ENCODE results near the gene BMS1. TPM values are rescaled to one million over a fixed set of nuclear protein-coding genes. Genes with fewer than 3 reads are reported as not detected.

The BMS1 gene
- total RNA-seq, 1 donor from 2014 or later, result 21.8 TPM

DNA sequence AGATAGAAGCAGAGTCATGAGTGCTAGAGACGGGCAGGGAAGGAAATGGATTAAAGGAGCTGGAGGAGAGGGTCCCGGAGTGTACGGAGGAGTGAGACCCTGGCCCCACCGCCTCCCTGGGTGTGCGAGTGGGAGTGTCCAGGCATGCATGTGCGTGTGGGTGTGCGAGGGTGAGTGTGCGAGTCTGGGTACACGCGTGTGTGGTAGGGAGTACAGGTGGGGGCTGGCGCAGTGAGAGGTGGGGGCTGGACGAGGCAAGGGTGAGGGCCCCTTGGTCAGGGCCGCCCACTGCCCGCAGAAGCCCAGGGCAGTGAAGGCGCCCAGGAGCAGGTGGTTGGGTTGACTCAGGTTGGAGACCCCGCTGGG, 97.6 kb downstream of the BMS1 start:
- Mint-ChIP-seq H3K9me3 (peaks cover 15% of the 10 kb centered on the region), H3K4me1 (ENCODE audit: unreplicated experiment) (peaks cover 6% of the 10 kb centered on the region), H3K4me3 (no peak overlapping the region), H3K27me3 (peaks cover 11% of the 10 kb centered on the region), H3K36me3 (no peaks in the 10 kb centered on the region), H3K27ac (no peak overlapping the region)
- TF ChIP-seq CTCF (conservative IDR thresholded peaks at IDR 0.05), result no peak
- DNase-seq (ENCODE audit: extremely low spot score, unreplicated experiment), result no peak

GRCh38 chr10:42882597-42882996, 100.0 kb downstream of the BMS1 start:
- Mint-ChIP-seq H3K27me3 (peaks cover 8% of the 10 kb centered on the region), H3K36me3 (no peaks in the 10 kb centered on the region), H3K4me1 (ENCODE audit: unreplicated experiment) (no peaks in the 10 kb centered on the region), H3K4me3 (no peak overlapping the region), H3K27ac (no peak overlapping the region), H3K9me3 (peaks cover 15% of the 10 kb centered on the region)
- no peak for DNase-seq (ENCODE audit: extremely low spot score, unreplicated experiment)
- no peak for TF ChIP-seq CTCF (conservative IDR thresholded peaks at IDR 0.05)

Other genes starting within 250 kb of the BMS1 start
- gene ZNF33B, start 144.2 kb upstream of the BMS1 start, total RNA-seq (ENCODE audit: low replicate concordance), result 39.3 and 42.6 TPM in 2 replicates